ENCODE results near the gene SNRPE. TPM values are rescaled to one million over a fixed set of nuclear protein-coding genes. Genes with fewer than 3 reads are reported as not detected.
A peak's percentile ranks its signal among the peaks of the same experiment; 100 is the strongest.

Gene SNRPE
- total and polyA plus RNA-seq, 2 donors (not counting 3 experiments of a cell fraction or from before 2014, with no cell fraction given), result 196 to 219 TPM

GRCh38 chr1:203860396-203861025, 888 bp upstream of the SNRPE start:
- ChIA-PET POLR2A (interaction anchor here (0.6 kb wide), 1 partner anchor 34 kb away, joined by 3 read pairs; no protein-coding TSS in a partner anchor), CTCF (interaction anchor here (0.8 to 19.0 kb wide), 8 partner anchors 11 to 538 kb away, joined by 3 to 903 read pairs (median 6); no protein-coding TSS in a partner anchor)
- Histone ChIP-seq H4K20me1 (replicated peaks; ENCODE audit: control insufficient read depth, extremely low read depth, insufficient read depth, low read length) (no peaks in the 10 kb centered on the region), H3K79me2 (ENCODE audit: control insufficient read depth, insufficient read depth, low read length) (peaks cover 24% of the 10 kb centered on the region), H3K4me1 (ENCODE audit: control insufficient read depth, extremely low read depth, insufficient read depth, low read length) (peaks cover 23% of the 10 kb centered on the region), H3K9me1 (replicated peaks; ENCODE audit: control insufficient read depth, extremely low read depth, insufficient read depth, low read length) (no peaks in the 10 kb centered on the region), H3K36me3 (ENCODE audit: control insufficient read depth in 2 of 2, extremely low read depth in 1 of 2, insufficient read depth in 2 of 2, low read length in 2 of 2) (peaks cover 2 to 6% of the 10 kb centered on the region in 2 experiments), H3K4me2 (ENCODE audit: insufficient read depth, low read length) (peak overlapping the region; percentile 5), H3K9ac (replicated peaks; ENCODE audit: extremely low read depth, insufficient read depth, low read length) (peak overlapping the region; percentile 1), H3K27me3 (ENCODE audit: control insufficient read depth in 2 of 2, insufficient read depth in 2 of 2, low read length in 2 of 2) (no peaks in the 10 kb centered on the region), H3K9me3 (replicated peaks; ENCODE audit: control insufficient read depth, insufficient read depth, low read length) (no peaks in the 10 kb centered on the region), H2AFZ (ENCODE audit: low read depth, low read length) (peak overlapping the region; percentile 62), H3K4me3 (replicated peaks in 1 of 3; ENCODE audit: insufficient read depth in 1 of 3, low read depth in 1 of 3, low read length in 3 of 3) (no peak overlapping the region), H3K27ac (ENCODE audit: insufficient read depth, low read depth, low read length) (no peak overlapping the region)
- no TSS peak for BruUV-seq (replicated peaks)
- intact Hi-C loops (cut with micrococcal nuclease), result loop anchor here (1.0 to 10.0 kb wide), 10 partner anchors 47 to 644 kb away; partner anchors contain the start of genes ATP2B4 and ETNK2
- FAIRE-seq (no peak), DNase-seq (ENCODE audit: low read depth, low spot score) (peak; percentile 25)
- dilution Hi-C loops (cut with MboI; ENCODE audit: extremely low pct_ligation_motif_present, low sequenced_read_pairs), result loop anchor here (25.0 kb wide), 1 partner anchor 277 kb away; no protein-coding TSS in a partner anchor
- no peak for TF ChIP-seq POLR2AphosphoS5 (IDR thresholded peaks at IDR 0.05; ENCODE audit: insufficient read depth, low read depth, low read length)
- no peak for TF ChIP-seq POLR2A (IDR thresholded peaks at IDR 0.05; ENCODE audit: low read depth, low read length)
- no peak for TF ChIP-seq EZH2 (IDR thresholded peaks at IDR 0.05; ENCODE audit: borderline replicate concordance, low read depth, low read length, severe bottlenecking)
- TF ChIP-seq JUN (IDR thresholded peaks at IDR 0.05; ENCODE audit: borderline replicate concordance, insufficient read depth, insufficient read length, low read depth), result no peak
- TF ChIP-seq FOS (IDR thresholded peaks at IDR 0.05; ENCODE audit: borderline replicate concordance, insufficient read depth, low read length), result no peak
- TF ChIP-seq MYC (IDR thresholded peaks at IDR 0.05; ENCODE audit: low read depth, low read length), result no peak
- TF ChIP-seq, protein P1, sequence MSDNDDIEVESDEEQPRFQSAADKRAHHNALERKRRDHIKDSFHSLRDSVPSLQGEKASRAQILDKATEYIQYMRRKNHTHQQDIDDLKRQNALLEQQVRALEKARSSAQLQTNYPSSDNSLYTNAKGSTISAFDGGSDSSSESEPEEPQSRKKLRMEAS (IDR thresholded peaks at IDR 0.05; ENCODE audit: insufficient read depth, insufficient read length), result no peak
- no peak for TF ChIP-seq CTCF (IDR thresholded peaks at IDR 0.05; ENCODE audit: extremely low read depth in 1 of 2, insufficient read depth in 1 of 2, low read depth in 1 of 2, low read length in 2 of 2)
- TF ChIP-seq GATA2 (IDR thresholded peaks at IDR 0.05; ENCODE audit: insufficient read depth, insufficient read length, low read depth, low read length), result no peak
